Ectodermal cell (in vitro differentiated cells): ENCODE data around the gene C22orf31.

ENCODE experiments used
- H3K27ac ChIP-seq: 2 replicates; pipeline ENCODE4 v1.7.0; 2013; ENCODE audit warnings: mild to moderate bottlenecking, low read depth, low read length; ENCODE audit not compliant: insufficient read depth, poor library complexity, severe bottlenecking
- H3K27me3 ChIP-seq: 2 replicates; pipeline ENCODE4 v1.7.0; 2013; ENCODE audit warnings: mild to moderate bottlenecking, low read length; ENCODE audit not compliant: insufficient read depth, control insufficient read depth, poor library complexity, severe bottlenecking
- H3K36me3 ChIP-seq: one replicate; pipeline ENCODE4 v1.7.0; 2013; ENCODE audit warnings: low read length; ENCODE audit not compliant: control insufficient read depth, insufficient read depth
- H3K4me1 ChIP-seq: one replicate; pipeline ENCODE4 v1.7.0; 2013; ENCODE audit warnings: low read length; ENCODE audit not compliant: control insufficient read depth, insufficient read depth
- H3K4me3 ChIP-seq: 2 replicates; pipeline ENCODE4 v1.7.0; 2013; ENCODE audit warnings: low read depth, low read length, control low read depth; ENCODE audit not compliant: insufficient read depth
- H3K9me3 ChIP-seq: 2 replicates; pipeline ENCODE4 v1.7.0; 2013; ENCODE audit warnings: mild to moderate bottlenecking, low read length, moderate library complexity; ENCODE audit not compliant: control insufficient read depth
- WGBS, 2 experiments: methylation state at CpG; one replicate each; pipeline ENCODE4 v1.1.7; 2013; ENCODE audit warnings: missing lambda C conversion rate in 2 of 2; 5-methylcytosine and 5-hydroxymethylcytosine counted together

The C22orf31 gene

DNA sequence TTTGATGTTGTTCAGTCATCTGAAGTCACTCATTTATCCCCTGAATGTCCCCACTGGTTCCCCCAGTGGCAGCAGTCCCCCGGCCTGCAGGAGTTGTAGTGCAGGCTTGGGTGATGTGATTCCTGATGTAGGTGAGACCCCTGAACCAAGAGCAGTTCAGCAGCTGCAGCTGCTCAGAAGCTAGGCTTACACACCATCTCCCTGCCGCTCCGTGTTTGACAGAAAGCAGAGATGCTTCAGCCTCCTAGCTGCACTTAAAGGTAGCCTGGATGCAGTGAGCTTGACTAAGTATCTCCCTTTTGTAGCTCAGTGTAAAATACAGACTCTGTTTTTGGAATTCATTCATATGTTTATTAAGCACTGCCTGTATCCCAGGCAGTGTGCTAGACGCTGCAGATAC is 47.3 kb downstream of the C22orf31 start:
- Histone ChIP-seq H3K4me3 (no peak overlapping the region), H3K36me3 (no peaks in the 10 kb centered on the region), H3K27ac (no peak overlapping the region), H3K4me1 (peaks cover 38% of the 10 kb centered on the region), H3K27me3 (no peaks in the 10 kb centered on the region), H3K9me3 (no peaks in the 10 kb centered on the region)
- WGBS, 2 experiments = 82 to 88% methylated on average over 4 of the region's 4 CpGs

DNA sequence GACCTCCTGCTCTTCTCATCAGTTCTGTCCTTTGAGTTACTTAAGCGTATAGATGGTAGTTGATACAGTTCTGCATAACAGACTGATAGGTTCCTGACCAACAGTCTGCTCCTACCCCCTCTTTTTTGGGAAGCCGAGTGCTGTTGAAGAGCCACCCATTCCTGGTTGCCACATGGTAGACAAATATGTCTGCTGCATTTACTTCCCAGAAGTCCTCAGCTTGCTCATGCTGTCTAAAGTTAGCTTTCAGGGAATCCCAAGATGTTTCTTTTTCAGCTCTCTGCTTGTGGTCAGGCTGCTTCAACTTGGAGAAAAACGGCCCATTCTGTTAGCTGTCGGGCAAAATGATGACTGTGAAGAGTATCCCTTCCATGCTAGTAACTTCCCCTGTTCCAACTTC is 48.7 kb downstream of the C22orf31 start:
- no peak overlapping the region for H3K27ac ChIP-seq
- peaks cover 50% of the 10 kb centered on the region for H3K4me1 ChIP-seq
- no peaks in the 10 kb centered on the region for H3K9me3 ChIP-seq
- H3K4me3 ChIP-seq = no peak overlapping the region
- no peaks in the 10 kb centered on the region for H3K27me3 ChIP-seq
- 93 to 96% methylated on average over 4 of the region's 4 CpGs for WGBS, 2 experiments
- H3K36me3 ChIP-seq = no peaks in the 10 kb centered on the region

DNA sequence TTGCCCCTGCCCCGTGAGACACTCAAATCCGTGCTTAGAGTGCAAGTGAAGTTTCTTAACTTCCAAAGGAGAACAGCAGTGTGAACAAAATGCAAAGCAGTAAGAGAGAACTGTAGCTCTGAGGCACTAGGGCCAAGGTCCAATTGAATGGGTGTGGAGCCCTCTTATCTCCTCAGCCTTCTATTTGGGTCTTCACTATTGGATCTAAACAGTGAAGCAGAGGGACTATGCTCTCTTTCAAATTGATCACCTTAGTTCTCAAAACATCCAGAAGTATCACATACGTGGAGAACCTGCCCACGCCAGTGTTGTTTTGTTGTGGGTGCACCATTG is 49.6 kb downstream of the C22orf31 start:
- WGBS, 2 experiments = 68 to 76% methylated on average over 4 of the region's 4 CpGs
- Histone ChIP-seq H3K27ac (peak overlapping the region; percentile 74), H3K4me1 (peaks cover 55% of the 10 kb centered on the region), H3K9me3 (no peaks in the 10 kb centered on the region), H3K27me3 (no peaks in the 10 kb centered on the region), H3K4me3 (no peak overlapping the region), H3K36me3 (no peaks in the 10 kb centered on the region)

DNA sequence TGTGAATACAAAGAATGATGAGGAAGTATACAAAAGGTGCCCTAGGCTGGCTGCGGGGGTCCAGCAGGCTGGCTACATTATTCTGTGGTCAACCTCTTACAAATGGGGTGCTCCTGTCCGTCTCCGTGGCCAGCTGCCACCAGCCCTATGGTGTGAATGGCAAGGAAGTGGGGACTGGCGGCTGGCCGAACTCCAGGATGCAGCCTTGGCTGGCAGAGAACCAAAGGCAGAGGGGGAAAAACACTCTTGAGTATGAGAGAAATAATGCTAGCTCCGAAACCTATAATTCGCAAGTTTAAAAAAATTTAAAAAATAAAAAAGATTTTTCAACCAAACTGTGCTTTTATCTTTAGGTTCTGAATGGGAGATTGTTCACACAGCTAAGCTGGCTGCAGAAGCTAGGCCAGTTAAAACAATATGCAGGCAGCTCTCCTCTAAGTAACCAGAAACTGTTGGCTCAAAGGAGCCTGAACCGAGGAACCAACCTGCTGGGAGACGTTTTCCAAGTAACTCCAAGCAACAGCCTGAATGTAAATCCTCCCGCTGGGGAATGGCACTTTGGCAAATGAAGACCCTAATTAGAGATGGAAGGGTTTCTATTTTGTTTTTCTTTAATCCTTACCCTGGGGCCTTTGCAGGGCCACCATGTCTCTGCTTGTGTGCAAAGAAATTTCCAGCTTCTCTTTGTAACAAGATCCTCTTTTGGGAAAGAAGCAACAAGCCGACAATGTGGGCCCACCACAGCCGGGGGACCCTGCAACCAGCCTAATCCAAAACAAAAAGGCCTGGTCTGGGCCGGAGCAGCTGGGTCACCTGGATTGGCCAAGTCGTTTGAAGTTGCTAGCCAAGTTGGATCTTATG is 50.2 kb downstream of the C22orf31 start:
- 37 to 43% methylated on average over 12 to 14 of the region's 14 CpGs for WGBS, 2 experiments
- H3K9me3 ChIP-seq = no peaks in the 10 kb centered on the region
- no peaks in the 10 kb centered on the region for H3K36me3 ChIP-seq
- H3K27ac ChIP-seq = peak overlapping the region; percentile 74
- no peaks in the 10 kb centered on the region for H3K27me3 ChIP-seq
- no peak overlapping the region for H3K4me3 ChIP-seq
- peaks cover 61% of the 10 kb centered on the region for H3K4me1 ChIP-seq

DNA sequence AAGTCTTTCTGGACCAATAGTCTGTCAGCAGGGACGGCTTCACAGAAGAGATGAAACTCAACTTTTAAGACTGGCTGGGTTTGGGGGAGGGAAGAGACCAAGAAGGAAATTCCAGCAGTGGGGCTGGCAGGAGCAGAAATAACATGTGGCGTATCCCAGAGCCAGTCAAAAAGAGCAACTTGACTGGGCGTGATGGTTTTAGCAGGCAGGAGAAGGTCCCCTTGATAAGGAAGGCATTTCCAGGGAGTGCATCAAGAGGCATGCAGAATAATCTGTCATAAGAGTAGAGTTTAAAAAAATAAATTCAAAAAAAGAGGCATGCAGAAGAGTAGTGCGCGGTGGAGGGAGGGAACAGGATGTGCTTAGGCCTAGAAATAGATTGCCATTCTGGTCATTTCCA is 52.5 kb downstream of the C22orf31 start:
- no peak overlapping the region for H3K4me3 ChIP-seq
- H3K27ac ChIP-seq = no peak overlapping the region
- WGBS, 2 experiments = 91 to 93% methylated on average over 5 of the region's 5 CpGs
- no peaks in the 10 kb centered on the region for H3K9me3 ChIP-seq
- no peaks in the 10 kb centered on the region for H3K27me3 ChIP-seq
- no peaks in the 10 kb centered on the region for H3K36me3 ChIP-seq
- H3K4me1 ChIP-seq = peaks cover 77% of the 10 kb centered on the region
